Measurements from ENCODE around the gene CENPN. TPM values are rescaled to one million over a fixed set of nuclear protein-coding genes. Genes with fewer than 3 reads are reported as not detected.

CENPN gene
- total and polyA plus RNA-seq, 2 of the 8 experiments (the other 6 are each of a cell fraction or from before 2014, with no cell fraction given) = 32.8 to 67.0 TPM

GRCh38 chr16:80996688-80997138, 10.3 kb upstream of the CENPN start:
- Histone ChIP-seq H2AK5ac (ENCODE audit: low read depth, low read length) (no peak overlapping the region), H2BK15ac (ENCODE audit: low read length) (no peak overlapping the region), H4K20me1 (replicated peaks in 1 of 2; ENCODE audit: control insufficient read depth in 1 of 2, insufficient read depth in 2 of 2, low read length in 2 of 2) (peaks cover 0 to 6% of the 10 kb centered on the region in 2 experiments), H3K4me1 (replicated peaks in 1 of 4; ENCODE audit: control insufficient read depth in 3 of 4, insufficient read depth in 4 of 4, low read length in 3 of 4) (no peaks in the 10 kb centered on the region), H4K8ac (ENCODE audit: extremely low read depth, insufficient read depth, low read length) (no peak overlapping the region), H3K23me2 (ENCODE audit: low read depth, low read length) (no peaks in the 10 kb centered on the region), H3K79me2 (ENCODE audit: control insufficient read depth in 1 of 2, insufficient read depth in 2 of 2, low read length in 2 of 2) (peaks cover 0 to 66% of the 10 kb centered on the region in 2 experiments; a peak in 2 of 4 replicates), H3K27me3 (replicated peaks in 1 of 4; ENCODE audit: control insufficient read depth in 3 of 4, extremely low read depth in 1 of 4, insufficient read depth in 3 of 4, low read length in 3 of 4) (no peaks in the 10 kb centered on the region), H4K91ac (replicated peaks; ENCODE audit: insufficient read length, low read length) (no peak overlapping the region), H3K79me1 (ENCODE audit: low read depth, low read length) (peaks cover 2% of the 10 kb centered on the region; the same call in 1 of the 2 replicates), H2AFZ (ENCODE audit: low read length) (no peak overlapping the region), H3K18ac (ENCODE audit: extremely low read depth, low read length) (no peak overlapping the region), H3K36me3 (ENCODE audit: control insufficient read depth in 2 of 4, insufficient read depth in 4 of 4, low read length in 3 of 4) (no peaks in the 10 kb centered on the region), H2BK12ac (ENCODE audit: low read depth, low read length) (no peak overlapping the region), H3K9me3 (ENCODE audit: insufficient read depth in 2 of 2, low read depth in 1 of 2, low read length in 1 of 2) (no peaks in the 10 kb centered on the region), H3K56ac (replicated peaks; ENCODE audit: insufficient read length, low read depth, low read length) (no peak overlapping the region), H4K5ac (ENCODE audit: insufficient read length, low read depth, low read length) (no peak overlapping the region), H2BK5ac (ENCODE audit: low read depth, low read length) (no peak overlapping the region), H3K23ac (ENCODE audit: insufficient read length) (no peak overlapping the region), H3K4ac (replicated peaks; ENCODE audit: insufficient read length, low read depth, low read length) (no peak overlapping the region), H3K4me2 (ENCODE audit: insufficient read depth in 1 of 2, low read depth in 2 of 2, low read length in 2 of 2) (no peak overlapping the region), H3K27ac (ENCODE audit: low read depth, low read length) (no peak overlapping the region), H3K9ac (replicated peaks in 1 of 4; ENCODE audit: extremely low read depth in 1 of 4, low read depth in 3 of 4, low read length in 3 of 4) (no peak overlapping the region), H2BK120ac (replicated peaks; ENCODE audit: low read depth, low read length) (no peak overlapping the region), H3K14ac (ENCODE audit: insufficient read length) (no peak overlapping the region), H2BK20ac (ENCODE audit: low read length) (no peak overlapping the region), H3K4me3 (ENCODE audit: extremely low read depth in 1 of 4, insufficient read depth in 2 of 4, low read depth in 3 of 4, low read length in 4 of 4) (no peak overlapping the region)
- FAIRE-seq = no peak
- POLR2A ChIA-PET (ENCODE audit: partially characterized antibody) = no interaction called here
- no peak for DNase-seq (ENCODE audit: low read depth in 1 of 2, low spot score in 2 of 2)
- CTCF ChIA-PET (ENCODE audit: partially characterized antibody) = interaction anchor here (0.6 to 1.8 kb wide), 2 partner anchors 22 to 39 kb away, joined by 3 to 5 read pairs; partner anchors contain the start of gene ATMIN
- TF ChIP-seq YY1 (IDR thresholded peaks at IDR 0.05; ENCODE audit: low read depth, low read length) (no peak), PHF8 (conservative IDR thresholded peaks at IDR 0.05; ENCODE audit: low read depth, low read length) (no peak), EZH2 (IDR thresholded peaks at IDR 0.05; ENCODE audit: low read depth, low read length, severe bottlenecking) (no peak), HDAC2 (IDR thresholded peaks at IDR 0.05; ENCODE audit: borderline replicate concordance in 1 of 2, low read depth in 2 of 2, low read length in 2 of 2) (no peak), RFX5 (IDR thresholded peaks at IDR 0.05; ENCODE audit: borderline replicate concordance, low read depth, low read length) (no peak), JUND (IDR thresholded peaks at IDR 0.05; ENCODE audit: low read length) (no peak), GTF2F1 (IDR thresholded peaks at IDR 0.05; ENCODE audit: borderline replicate concordance, low read depth, low read length) (no peak), SIRT6 (IDR thresholded peaks at IDR 0.05; ENCODE audit: low read length) (no peak), KDM4A (IDR thresholded peaks at IDR 0.05; ENCODE audit: low read depth, low read length, severe bottlenecking) (no peak), JUN (IDR thresholded peaks at IDR 0.05; ENCODE audit: low read depth, low read length) (no peak)
- 79% methylated on average over 4 of the region's 4 CpGs; no CpG with 5 or more reads in 1 of the 2 experiments for WGBS, 2 experiments (ENCODE audit: extremely low coverage in 1 of 2, insufficient coverage in 1 of 2, insufficient read length in 1 of 2, insufficient replicate concordance in 2 of 2, low coverage in 1 of 2, low lambda C conversion rate in 2 of 2, missing lambda C conversion rate in 1 of 2)
